HL-60 (cell line): ENCODE data around the gene SGSM1.

Experiments used
- CTCF ChIP-seq: IDR thresholded peaks from one replicate; pipeline ENCODE4 v1.5.1; 2011; ENCODE audit warnings: low read length, control low read depth, inconsistent platforms; ENCODE audit not compliant: insufficient read depth
- POLR2AphosphoS5 ChIP-seq: IDR thresholded peaks from 2 replicates; pipeline ENCODE4 v1.6.1; 2012; ENCODE audit warnings: low read depth
- REST ChIP-seq: IDR thresholded peaks from 2 replicates; pipeline ENCODE4 v1.6.1; 2012; ENCODE audit warnings: low read depth; ENCODE audit not compliant: insufficient replicate concordance

GRCh38 chr22:24809331-24809730, 3.3 kb downstream of the SGSM1 start:
- TF ChIP-seq CTCF (no peak), REST (no peak), POLR2AphosphoS5 (no peak)
